ENCODE measurements around the gene MARCHF7.
"Not testable (repeated sequence)": the region's sequence is repeated elsewhere in the genome, so short reads cannot be mapped to it uniquely, and the experiment has no call there.

MARCHF7 gene

DNA sequence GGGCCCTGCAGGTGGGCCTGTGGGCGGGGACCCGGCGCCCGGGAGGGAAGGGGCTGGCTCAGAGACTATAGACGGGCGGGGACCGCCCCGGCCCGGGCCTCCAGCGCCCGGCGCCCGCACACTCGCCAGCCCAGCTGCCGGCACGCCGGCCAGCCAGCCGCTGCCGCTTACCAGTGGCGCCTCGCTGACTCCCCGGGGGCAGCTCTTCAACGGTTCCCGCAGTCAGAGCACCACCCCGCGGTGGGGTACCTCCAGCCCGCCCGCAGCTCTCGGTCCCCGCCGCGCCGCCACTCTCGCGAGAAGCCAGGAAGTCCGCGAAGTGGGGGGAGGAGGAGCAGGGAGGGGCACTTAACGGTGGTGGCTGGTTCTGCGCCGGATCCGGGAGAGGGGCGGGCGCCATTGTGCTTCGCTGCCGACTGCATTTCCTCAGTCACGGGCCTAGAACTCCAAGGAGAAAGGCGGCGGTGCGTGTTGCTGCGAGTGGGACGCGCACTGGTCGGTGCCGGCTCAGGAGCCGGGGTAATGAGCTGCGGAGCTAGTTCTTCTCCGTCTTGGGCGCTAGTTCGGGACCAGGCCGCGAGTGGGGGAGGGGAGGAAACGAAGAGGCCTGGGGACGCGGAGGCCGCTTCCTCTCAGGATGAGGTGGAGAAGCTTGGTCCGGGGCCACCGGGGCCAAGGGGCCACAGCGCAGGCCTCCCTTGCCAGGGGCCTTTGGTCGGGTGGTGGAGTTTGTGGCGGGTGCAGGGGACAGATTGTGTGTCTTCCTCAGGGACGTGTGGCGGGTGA is at the start of gene MARCHF7:
MARCHF7 (plus strand) TSS at position 364 of the 786 bp plus-strand sequence. CDS start 16,517 bp downstream, outside the sequence.
- in situ Hi-C loops (cut with MboI; ENCODE audit: low sequenced_read_pairs), result no loop called here

- in situ Hi-C loops (cut with MboI; ENCODE audit: low sequenced_read_pairs), result not testable (repeated sequence)
Observed at GRCh38 chr2:159667423-159667822, 44.9 kb upstream of the MARCHF7 start.

DNA sequence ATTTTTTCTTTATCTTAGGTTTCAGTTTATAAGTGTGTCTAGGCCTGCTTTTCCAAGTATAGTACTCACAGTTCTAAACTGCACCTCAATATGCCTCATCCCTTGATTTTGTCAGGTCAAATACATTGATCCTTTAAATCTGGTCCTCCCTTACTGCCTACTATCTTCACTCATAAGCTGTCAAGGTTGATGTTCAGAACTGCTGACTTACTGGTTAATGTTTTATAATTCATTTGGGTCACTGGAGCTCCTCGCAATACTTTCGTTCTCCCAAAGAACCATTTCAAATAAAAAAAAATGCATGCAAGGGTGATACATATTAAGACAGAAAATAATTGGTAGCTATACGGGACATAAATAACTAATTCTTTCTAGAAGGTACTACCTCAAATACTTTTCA is 41.3 kb upstream of the MARCHF7 start:
- in situ Hi-C loops (cut with MboI; ENCODE audit: low sequenced_read_pairs), result no loop called here

GRCh38 chr2:159677654-159678053 is 34.7 kb upstream of the MARCHF7 start:
- in situ Hi-C loops (cut with MboI; ENCODE audit: low sequenced_read_pairs), result no loop called here

DNA sequence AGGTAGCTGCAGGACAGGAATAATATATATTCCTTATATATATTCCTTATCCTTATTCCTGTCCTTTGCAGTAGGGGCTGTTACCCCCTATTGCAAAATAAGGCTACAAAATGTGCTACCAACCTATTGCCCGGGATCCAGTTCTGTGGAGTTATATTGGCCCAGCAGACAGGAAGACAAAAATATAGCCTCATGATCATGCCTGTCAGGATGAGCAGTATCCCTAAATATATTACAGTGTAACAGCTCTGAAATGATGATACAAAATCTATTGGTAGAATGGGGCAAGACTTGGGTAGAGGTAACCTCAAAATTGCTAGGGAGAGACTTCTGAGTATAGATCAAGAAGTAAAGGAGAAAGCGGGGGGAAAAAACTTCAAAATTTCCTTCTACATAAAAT is 31.6 kb upstream of the MARCHF7 start:
- in situ Hi-C loops (cut with MboI; ENCODE audit: low sequenced_read_pairs), result no loop called here

GRCh38 chr2:159683817-159684216 is 28.5 kb upstream of the MARCHF7 start:
- in situ Hi-C loops (cut with MboI; ENCODE audit: low sequenced_read_pairs), result no loop called here

GRCh38 chr2:159684796-159685195 is 27.5 kb upstream of the MARCHF7 start:
- in situ Hi-C loops (cut with MboI; ENCODE audit: low sequenced_read_pairs), result no loop called here

- in situ Hi-C loops (cut with MboI; ENCODE audit: low sequenced_read_pairs), result no loop called here
Observed at GRCh38 chr2:159694500-159695040, 17.7 kb upstream of the MARCHF7 start.

DNA sequence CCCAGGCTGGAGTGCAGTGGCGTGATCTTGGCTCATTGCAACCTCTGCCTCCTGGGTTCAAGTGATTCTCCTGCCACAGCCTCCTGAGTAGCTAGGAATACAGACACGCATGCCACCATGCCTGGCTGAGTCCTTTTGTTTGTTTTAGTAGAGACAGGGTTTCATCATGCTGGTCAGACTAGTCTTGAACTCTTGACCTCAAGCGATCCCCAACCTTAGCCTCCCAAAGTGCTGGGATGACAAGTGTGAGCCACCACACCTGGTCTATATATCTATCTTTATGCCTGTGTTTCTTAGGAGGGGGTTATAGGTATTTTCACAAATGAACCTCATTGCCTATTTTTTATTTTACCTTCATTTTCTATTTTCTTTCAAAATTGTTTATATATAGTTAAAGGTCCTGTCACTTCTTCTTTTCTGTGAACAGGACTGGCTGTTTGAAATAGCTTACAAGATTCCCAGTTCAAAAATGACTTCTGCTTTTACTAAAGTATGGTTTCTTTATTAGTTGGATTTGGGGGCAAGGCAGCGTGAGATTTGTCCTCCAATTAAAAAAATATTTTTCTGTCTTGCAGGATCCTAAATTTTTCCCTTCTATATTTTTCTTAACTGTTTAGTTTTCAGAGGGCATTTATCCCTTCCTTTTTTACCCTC is 16.4 kb upstream of the MARCHF7 start:
- in situ Hi-C loops (cut with MboI; ENCODE audit: low sequenced_read_pairs), result no loop called here

DNA sequence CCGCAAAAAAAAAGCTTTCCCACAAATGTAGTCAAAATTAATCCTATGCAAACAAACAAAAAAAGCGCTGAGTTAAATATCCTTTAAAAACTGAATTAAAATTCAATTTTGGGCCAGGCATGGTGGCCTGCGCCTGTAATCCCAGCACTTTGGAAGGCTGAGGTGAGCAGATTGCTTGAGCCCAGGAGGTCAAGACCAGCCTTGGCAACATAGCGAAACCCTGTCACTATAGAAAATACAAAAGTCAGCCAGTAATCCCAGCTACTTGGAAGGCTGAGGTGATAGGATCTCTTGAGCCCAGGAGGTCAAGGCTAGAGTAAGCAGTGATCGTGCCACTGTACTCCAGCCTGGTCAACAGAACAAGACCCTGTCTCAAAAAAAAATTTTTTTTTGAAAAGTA is 8.8 kb upstream of the MARCHF7 start:
- in situ Hi-C loops (cut with MboI; ENCODE audit: low sequenced_read_pairs), result no loop called here

DNA sequence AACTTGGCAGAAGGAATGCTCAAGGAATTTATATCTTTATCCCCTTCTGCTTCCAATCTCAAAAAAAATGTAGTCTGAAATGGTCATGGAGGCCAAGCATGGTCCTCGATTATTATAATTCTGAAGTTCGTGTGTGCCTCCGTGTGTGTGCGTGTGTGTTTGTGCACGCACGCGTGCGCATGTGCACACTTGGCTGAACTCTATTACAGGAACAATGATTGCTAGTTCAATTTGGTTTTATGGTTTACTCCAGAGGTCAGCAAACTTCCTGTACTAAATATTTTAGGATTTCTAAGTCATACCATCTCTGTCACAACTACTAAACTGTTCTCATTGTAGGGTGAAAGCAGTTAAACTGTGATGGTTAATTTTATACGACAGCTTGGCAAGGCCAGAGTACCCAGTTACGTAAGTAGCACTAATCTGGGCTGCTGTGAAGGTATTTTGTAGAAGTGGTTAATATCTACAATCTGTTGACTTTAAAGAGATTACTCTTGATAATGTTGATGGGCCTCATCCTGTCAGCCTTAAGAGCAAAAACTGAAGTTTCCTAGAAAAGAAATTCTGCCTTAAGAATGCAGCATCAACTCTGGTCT is 5.8 kb upstream of the MARCHF7 start:
- in situ Hi-C loops (cut with MboI; ENCODE audit: low sequenced_read_pairs), result no loop called here

GRCh38 chr2:159708066-159708760 is 4.1 kb upstream of the MARCHF7 start:
- in situ Hi-C loops (cut with MboI; ENCODE audit: low sequenced_read_pairs), result no loop called here

DNA sequence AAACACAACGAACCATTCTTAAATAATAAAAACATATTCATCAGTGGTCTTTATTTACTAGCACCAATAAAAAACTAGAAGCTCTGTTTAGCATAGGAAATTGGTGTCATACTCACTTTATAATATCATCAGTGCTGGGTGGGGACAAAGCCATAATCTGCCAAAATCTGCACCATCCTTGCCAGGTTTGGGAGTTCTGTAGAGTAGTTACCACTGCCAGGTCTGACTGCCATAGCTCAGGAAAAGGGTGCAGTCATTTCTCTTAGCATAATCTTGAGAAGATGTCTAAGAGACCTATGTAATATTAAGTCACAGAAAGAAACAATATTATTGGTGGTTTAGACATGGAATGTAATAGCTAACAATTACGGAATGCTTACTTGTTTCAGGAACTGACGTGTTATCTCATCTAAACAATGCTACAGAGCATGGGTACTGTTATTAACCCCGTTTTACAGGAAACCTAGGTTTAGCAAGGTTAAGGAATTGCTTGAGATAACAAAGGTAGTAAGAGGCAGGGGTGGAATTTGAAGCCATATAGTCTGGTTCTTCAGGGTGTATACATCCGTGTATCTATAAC is 1.6 kb upstream of the MARCHF7 start:
- in situ Hi-C loops (cut with MboI; ENCODE audit: low sequenced_read_pairs), result no loop called here

DNA sequence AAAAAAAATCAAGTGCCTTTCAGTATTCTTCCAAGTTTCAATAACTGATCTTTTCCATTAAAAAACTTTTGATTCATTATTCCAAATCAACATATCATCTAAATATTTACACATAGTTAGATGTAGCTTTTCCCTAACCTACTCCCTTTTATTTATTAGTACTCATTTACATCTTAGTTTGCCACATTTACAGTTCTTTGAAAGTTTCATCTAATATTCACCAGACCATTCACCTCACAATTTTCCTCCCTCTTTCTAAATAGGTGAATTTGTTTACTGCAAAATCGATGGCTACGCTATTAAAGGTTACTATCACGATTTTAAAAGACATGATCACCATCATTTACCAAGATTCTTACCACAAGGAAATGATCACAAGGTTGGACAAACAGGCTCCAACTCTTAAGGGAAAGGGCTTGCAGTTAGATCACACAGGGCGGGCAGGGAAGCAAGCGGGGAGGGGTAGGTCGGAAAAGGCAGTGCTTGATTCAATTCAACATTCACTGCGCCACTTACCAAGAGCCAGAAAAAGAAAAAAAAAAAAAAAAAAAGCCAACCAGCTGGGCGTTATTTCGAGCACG is 654 bp upstream of the MARCHF7 start:
- in situ Hi-C loops (cut with MboI; ENCODE audit: low sequenced_read_pairs), result no loop called here

DNA sequence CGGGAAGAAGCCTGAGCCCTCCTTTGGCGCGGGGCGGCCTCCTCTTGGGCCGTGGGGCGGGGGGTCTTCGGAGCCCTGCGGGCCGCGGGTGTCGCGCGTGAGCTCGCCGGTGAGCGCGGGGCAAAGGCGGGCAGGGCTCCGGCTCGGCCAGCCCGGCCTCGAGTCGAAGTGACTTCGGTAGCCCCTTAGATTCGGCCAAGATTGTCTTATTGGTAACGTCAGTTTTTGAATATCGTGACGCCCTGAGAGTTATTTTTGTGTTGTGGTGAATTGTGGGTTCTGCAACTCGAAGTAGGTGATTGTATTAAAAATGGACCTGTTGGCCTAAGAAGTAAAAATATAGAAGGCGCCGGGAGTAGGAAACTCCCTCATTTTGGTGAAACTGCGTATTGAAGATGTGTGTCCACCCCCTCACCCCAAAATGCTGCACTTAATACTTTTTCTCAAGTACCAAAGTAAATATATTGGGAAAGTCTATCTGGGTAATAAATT is 669 bp downstream of the MARCHF7 start:
- in situ Hi-C loops (cut with MboI; ENCODE audit: low sequenced_read_pairs), result no loop called here

DNA sequence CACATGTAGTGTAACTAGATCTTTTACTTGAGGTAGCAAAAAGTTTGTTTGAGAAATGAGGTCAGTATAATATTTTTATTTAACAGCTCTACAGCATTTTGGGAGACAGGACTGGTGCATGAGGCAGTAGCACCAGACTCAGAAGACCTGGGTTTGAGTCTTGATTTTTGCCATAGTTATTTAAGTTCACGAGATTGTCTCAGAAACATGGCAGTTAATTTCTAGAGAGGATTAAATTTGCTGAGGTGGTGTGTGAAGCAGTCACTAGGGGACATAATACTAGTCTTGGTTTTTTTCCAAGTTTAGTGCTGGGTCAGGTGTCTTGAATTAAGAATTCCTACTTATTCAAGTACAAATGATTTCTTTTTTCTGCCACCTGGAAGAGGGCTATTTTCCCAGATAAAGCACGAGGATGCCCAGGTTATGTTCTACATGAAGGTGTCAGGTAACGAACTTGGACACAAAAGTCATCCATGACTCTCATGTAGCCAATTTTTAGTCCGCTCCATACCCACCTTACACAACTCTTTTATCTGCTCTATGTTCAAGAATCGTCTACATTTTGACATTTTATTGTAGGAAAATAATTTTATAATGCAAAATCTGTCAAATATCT is 1.4 kb downstream of the MARCHF7 start:
- in situ Hi-C loops (cut with MboI; ENCODE audit: low sequenced_read_pairs), result no loop called here

DNA sequence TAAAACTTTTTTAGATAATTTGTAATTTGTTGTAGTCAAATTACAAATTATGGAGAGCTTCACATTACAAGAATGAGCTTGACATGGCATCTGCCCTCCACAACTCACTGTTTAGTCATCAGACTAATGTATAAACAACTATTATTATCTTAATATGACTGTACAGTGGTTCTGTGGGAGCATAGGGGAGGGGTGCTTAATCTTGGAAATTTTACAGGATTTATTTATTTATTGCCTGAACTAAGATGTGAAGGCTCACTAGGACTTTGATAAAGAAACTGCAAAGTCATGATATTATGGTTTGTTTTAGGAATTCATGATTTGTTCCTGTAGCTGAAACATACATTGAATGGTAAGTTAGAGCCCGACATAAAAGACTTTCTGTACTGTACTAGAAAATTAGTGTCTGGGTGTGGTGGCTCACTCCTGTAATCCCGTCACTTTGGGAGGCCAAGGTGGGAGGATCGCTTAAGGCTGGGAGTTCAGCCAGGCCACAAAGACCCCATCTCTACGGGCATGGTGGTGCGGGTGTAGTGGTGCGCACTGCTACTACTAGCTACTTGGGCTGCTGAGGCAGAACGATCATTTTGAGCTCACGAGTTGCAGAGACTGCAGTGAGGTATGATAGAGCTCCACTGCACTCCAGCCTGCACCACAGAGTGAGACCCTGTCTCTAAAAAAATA is 2.1 kb downstream of the MARCHF7 start:
- in situ Hi-C loops (cut with MboI; ENCODE audit: low sequenced_read_pairs), result no loop called here

DNA sequence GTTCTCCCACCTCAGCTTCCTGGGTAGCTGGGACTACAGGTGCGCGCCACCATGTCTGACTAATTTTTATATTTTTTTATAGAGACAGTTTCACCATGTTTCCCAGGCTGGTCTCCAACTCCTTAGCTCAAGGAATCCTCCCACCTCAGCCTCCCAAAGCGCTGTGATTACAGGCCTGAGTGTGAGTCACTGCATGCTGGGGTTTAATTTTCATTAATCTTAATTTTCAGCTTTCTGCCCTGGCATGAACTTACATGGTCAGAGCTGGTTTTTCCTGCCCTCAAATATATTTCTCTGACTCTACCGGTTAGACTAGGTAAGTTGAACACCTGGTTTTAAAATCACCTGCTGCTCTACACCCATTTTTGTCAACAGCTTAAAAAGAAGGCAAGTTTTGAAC is 3.1 kb downstream of the MARCHF7 start:
- in situ Hi-C loops (cut with MboI; ENCODE audit: low sequenced_read_pairs), result no loop called here

DNA sequence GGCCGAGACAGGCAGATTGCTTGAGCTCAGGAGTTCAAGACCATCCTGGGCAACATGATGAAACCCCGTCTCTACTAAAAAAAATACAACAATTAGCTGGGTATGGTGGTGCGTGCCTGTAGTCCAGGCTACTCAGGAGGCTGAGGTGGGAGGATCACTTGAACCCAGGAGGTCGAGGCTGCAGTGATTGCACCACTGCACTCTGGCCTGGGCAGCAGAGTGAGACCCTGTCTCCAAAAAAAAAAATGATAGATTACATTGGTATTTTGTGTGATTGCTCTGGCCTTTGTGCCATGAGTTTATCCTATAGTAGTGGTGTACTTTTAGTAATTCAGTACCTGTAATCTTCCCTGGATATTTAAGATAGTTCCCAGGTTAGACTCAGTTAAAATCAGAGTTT is 4.1 kb downstream of the MARCHF7 start:
- in situ Hi-C loops (cut with MboI; ENCODE audit: low sequenced_read_pairs), result not testable (repeated sequence)

Data from HL-60/S4 (cell line).